Neuron (in vitro differentiated cells): ENCODE results near the gene PC.
"Not testable (repeated sequence)": the region's sequence is repeated elsewhere in the genome, so short reads cannot be mapped to it uniquely, and the experiment has no call there.

Experiments
- H2AFZ ChIP-seq: one replicate; pipeline ENCODE4 v1.6.1; 2013; ENCODE audit warnings: low read depth, mild to moderate bottlenecking, inconsistent platforms, low read length, moderate library complexity
- H3K27me3 ChIP-seq: one replicate; pipeline ENCODE4 v1.6.1; 2013; ENCODE audit warnings: low read length; ENCODE audit not compliant: insufficient read depth
- H3K36me3 ChIP-seq: one replicate; pipeline ENCODE4 v1.6.1; 2013; ENCODE audit warnings: low read length; ENCODE audit not compliant: insufficient read depth
- H3K4me1 ChIP-seq: one replicate; pipeline ENCODE4 v1.6.1; 2013; ENCODE audit warnings: low read length; ENCODE audit not compliant: insufficient read depth
- H3K4me3 ChIP-seq: 2 replicates; pipeline ENCODE4 v1.5.1; 2013; ENCODE audit warnings: mild to moderate bottlenecking, low read length, moderate library complexity
- H3K9me3 ChIP-seq: one replicate; pipeline ENCODE4 v1.6.1; 2013; ENCODE audit warnings: low read length

PC gene

GRCh38 chr11:66961691-66962213, 3.6 kb upstream of the PC start:
- not testable (repeated sequence) for H3K36me3 ChIP-seq, H3K4me3 ChIP-seq, H3K9me3 ChIP-seq, H2AFZ ChIP-seq, H3K27me3 ChIP-seq
- H3K4me1 ChIP-seq, result peaks cover 12% of the 10 kb centered on the region

DNA sequence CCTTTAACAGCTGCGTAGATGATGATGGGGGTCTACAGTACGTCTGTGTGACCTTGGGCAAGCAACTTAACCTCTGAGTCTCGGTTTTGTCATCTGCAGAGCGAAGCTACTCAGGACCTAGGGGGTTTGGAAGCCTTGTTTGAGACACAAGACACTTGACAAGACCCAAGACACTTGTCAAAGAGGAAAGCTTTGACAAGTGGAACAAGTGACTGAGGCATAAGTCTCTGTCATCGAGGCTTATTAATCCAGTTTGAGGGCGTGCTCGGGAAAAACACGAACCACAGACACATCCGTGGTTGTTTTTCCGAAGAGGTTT, 732 bp upstream of the PC start:
- Histone ChIP-seq H3K4me1 (peaks cover 12% of the 10 kb centered on the region), H3K36me3 (no peaks in the 10 kb centered on the region), H3K27me3 (no peaks in the 10 kb centered on the region), H3K9me3 (no peaks in the 10 kb centered on the region), H3K4me3 (peak overlapping the region; percentile 46), H2AFZ (peak overlapping the region; percentile 72)

- H3K9me3 ChIP-seq, result no peaks in the 10 kb centered on the region
- no peaks in the 10 kb centered on the region for H3K36me3 ChIP-seq
- peak overlapping the region; percentile 70 for H3K4me3 ChIP-seq
- H3K27me3 ChIP-seq, result no peaks in the 10 kb centered on the region
- H3K4me1 ChIP-seq, result peaks cover 12% of the 10 kb centered on the region
- no peak overlapping the region for H2AFZ ChIP-seq
Measured at GRCh38 chr11:66957971-66958231, 282 bp downstream of the PC start.

DNA sequence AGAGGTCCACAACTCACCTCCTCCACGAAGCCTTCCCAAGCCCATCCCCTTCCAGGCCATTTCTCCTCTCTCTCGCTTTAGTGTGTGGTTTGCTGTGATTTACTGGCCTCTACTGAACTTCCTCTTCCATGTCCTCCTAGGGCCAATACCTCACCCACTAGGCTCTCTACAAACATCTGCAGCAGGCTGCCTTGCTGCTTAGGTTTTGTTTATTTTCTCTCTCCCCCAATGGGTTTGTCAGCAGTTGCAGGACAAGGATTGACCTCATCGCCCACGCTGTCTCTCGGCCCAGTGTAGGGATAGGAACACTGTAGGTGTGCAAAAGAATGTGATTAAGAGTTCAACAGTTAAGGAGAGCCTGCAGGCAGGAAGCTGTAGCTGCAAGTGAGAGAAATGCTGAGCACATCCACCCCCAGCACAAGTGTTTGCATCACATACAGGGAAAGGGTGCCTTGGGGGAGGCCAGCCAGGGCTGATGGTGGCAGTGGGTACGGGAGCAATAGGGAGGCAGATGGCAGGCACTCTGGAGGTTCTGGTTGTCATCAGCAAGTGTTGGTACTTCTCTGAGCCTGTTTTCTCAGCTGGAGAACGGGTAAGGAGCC, 1.4 kb downstream of the PC start:
- no peaks in the 10 kb centered on the region for H3K36me3 ChIP-seq
- peaks cover 12% of the 10 kb centered on the region for H3K4me1 ChIP-seq
- H3K27me3 ChIP-seq, result no peaks in the 10 kb centered on the region
- H3K9me3 ChIP-seq, result no peaks in the 10 kb centered on the region
- no peak overlapping the region for H3K4me3 ChIP-seq
- H2AFZ ChIP-seq, result no peak overlapping the region

- Histone ChIP-seq H3K9me3 (no peaks in the 10 kb centered on the region), H3K4me1 (peaks cover 5% of the 10 kb centered on the region), H3K36me3 (no peaks in the 10 kb centered on the region), H3K4me3 (no peak overlapping the region), H2AFZ (no peak overlapping the region), H3K27me3 (no peaks in the 10 kb centered on the region)
Measured at GRCh38 chr11:66953081-66953833, 4.9 kb downstream of the PC start.

GRCh38 chr11:66951927-66952337, 6.3 kb downstream of the PC start:
- no peak overlapping the region for H2AFZ ChIP-seq
- H3K9me3 ChIP-seq, result no peaks in the 10 kb centered on the region
- H3K36me3 ChIP-seq, result no peaks in the 10 kb centered on the region
- no peaks in the 10 kb centered on the region for H3K27me3 ChIP-seq
- no peak overlapping the region for H3K4me3 ChIP-seq
- no peaks in the 10 kb centered on the region for H3K4me1 ChIP-seq

- no peaks in the 10 kb centered on the region for H3K9me3 ChIP-seq
- H3K27me3 ChIP-seq, result no peaks in the 10 kb centered on the region
- H3K4me1 ChIP-seq, result no peaks in the 10 kb centered on the region
- H3K4me3 ChIP-seq, result no peak overlapping the region
- no peak overlapping the region for H2AFZ ChIP-seq
- H3K36me3 ChIP-seq, result no peaks in the 10 kb centered on the region
Measured at GRCh38 chr11:66951135-66951534, 7.0 kb downstream of the PC start.

GRCh38 chr11:66950112-66950535, 8.1 kb downstream of the PC start:
- no peak overlapping the region for H3K4me3 ChIP-seq
- H3K9me3 ChIP-seq, result no peaks in the 10 kb centered on the region
- no peak overlapping the region for H2AFZ ChIP-seq
- no peaks in the 10 kb centered on the region for H3K36me3 ChIP-seq
- H3K27me3 ChIP-seq, result no peaks in the 10 kb centered on the region
- H3K4me1 ChIP-seq, result no peaks in the 10 kb centered on the region

DNA sequence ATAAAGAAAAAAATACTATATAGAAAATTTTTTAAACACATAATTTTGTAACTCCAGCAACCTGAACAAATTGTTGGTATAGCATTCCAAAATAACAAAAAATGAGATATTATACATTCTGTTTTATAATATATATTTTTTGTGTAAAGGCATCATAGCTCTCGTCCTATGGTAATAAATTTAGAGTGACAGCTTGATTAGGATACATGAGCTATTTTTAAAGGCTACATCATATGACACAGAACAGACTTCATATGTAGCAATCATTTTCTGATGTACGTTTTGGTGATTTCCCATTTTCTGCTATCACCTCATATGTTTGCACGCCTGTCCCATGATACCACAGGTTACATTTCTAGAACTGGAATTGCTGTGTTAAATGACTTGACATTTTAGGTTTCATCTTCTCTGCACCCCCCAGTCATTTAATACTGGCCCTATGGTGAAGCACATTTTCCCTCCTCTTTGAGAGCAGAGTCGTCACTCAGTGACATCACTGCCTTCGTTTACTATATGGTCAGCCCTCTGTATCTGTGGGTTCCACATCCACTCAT, 19.5 kb downstream of the PC start:
- no peaks in the 10 kb centered on the region for H3K27me3 ChIP-seq
- H2AFZ ChIP-seq, result no peak overlapping the region
- no peaks in the 10 kb centered on the region for H3K36me3 ChIP-seq
- H3K4me3 ChIP-seq, result no peak overlapping the region
- H3K9me3 ChIP-seq, result no peaks in the 10 kb centered on the region
- no peaks in the 10 kb centered on the region for H3K4me1 ChIP-seq

- no peak overlapping the region for H2AFZ ChIP-seq
- H3K4me1 ChIP-seq, result no peaks in the 10 kb centered on the region
- H3K36me3 ChIP-seq, result no peaks in the 10 kb centered on the region
- no peak overlapping the region for H3K4me3 ChIP-seq
- H3K27me3 ChIP-seq, result no peaks in the 10 kb centered on the region
- no peaks in the 10 kb centered on the region for H3K9me3 ChIP-seq
Measured at GRCh38 chr11:66937193-66937733, 20.9 kb downstream of the PC start.

DNA sequence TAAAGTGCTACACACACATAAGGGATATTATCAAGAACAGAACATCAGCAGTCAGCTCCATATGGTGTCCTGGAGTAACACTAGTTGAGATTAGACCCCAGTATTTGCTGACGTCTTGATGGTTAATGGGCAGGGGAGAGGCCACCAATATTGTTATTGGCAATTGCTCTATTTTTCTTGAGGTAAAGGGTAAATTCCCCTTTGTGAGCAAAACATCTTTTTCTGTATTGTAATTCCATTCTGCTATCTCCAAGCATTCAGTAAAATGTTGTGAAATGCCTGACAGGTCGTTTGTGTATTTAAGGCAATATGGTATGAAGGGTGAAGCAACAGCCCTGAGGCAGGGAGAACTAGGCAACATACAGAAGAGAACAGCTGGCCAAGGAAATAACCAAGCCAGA, 21.9 kb downstream of the PC start:
- H3K27me3 ChIP-seq, result no peaks in the 10 kb centered on the region
- no peaks in the 10 kb centered on the region for H3K9me3 ChIP-seq
- no peaks in the 10 kb centered on the region for H3K4me1 ChIP-seq

GRCh38 chr11:66934950-66935779, 23.0 kb downstream of the PC start:
- no peaks in the 10 kb centered on the region for H3K36me3 ChIP-seq

More for the DNA sequence above, 21.9 kb downstream of the PC start:
- Histone ChIP-seq H3K36me3 (no peaks in the 10 kb centered on the region), H3K4me3 (no peak overlapping the region), H2AFZ (no peak overlapping the region)

DNA sequence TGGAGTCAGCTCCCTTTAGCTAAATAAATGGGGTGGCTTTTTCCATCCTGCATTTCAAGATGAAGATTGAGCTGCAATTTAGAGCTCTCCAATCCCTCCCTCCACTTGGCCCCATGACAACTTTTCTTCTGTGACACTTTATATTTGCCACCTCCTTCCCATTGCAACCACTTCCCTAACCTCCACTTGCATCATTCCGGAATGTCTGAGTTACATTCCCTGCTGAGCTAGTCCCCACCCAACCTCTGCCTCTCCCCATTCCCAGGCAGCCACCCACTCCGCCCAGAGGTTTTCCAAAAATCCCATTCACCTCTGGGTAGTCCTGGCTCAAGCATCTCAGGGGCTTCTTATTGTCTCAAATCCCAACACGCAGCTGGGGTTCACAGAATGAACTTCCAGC, 24.7 kb downstream of the PC start:
- Histone ChIP-seq H3K4me1 (no peaks in the 10 kb centered on the region), H3K27me3 (no peaks in the 10 kb centered on the region), H3K4me3 (no peak overlapping the region), H3K36me3 (no peaks in the 10 kb centered on the region), H2AFZ (no peak overlapping the region), H3K9me3 (no peaks in the 10 kb centered on the region)

More at GRCh38 chr11:66934950-66935779, 23.0 kb downstream of the PC start:
- H3K4me3 ChIP-seq, result no peak overlapping the region
- no peaks in the 10 kb centered on the region for H3K4me1 ChIP-seq
- H3K27me3 ChIP-seq, result no peaks in the 10 kb centered on the region
- no peak overlapping the region for H2AFZ ChIP-seq
- no peaks in the 10 kb centered on the region for H3K9me3 ChIP-seq
